Ovary (tissue), 3 donors: ENCODE data around the gene CACNA1C.

Experiments
- EP300 ChIP-seq: sonication (generic); formaldehyde crosslinking; IDR thresholded peaks from one replicate; pipeline ENCODE4 v1.6.1; 2017; ENCODE audit warnings: antibody characterized with exemption
- POLR2A ChIP-seq: fragments of 450-650 bp; IDR thresholded peaks from one replicate; pipeline ENCODE4 v1.6.1; 2017; ENCODE audit warnings: antibody characterized with exemption, mild to moderate bottlenecking, moderate library complexity
- TF ChIP-seq, protein P1 (sequence below), 3 donors: fragments of 450-650 bp in 2 of 3; fragments of 200-600 bp in 1 of 3; IDR thresholded peaks; one replicate each; pipeline versions ENCODE4 v1.5.1 to v1.8.0; 2016 to 2022; ENCODE audit warnings: antibody characterized with exemption in 3 of 3, mild to moderate bottlenecking in 1 of 3
- donor health status: DM: no; HTN: no; CAD: no.

DNA sequence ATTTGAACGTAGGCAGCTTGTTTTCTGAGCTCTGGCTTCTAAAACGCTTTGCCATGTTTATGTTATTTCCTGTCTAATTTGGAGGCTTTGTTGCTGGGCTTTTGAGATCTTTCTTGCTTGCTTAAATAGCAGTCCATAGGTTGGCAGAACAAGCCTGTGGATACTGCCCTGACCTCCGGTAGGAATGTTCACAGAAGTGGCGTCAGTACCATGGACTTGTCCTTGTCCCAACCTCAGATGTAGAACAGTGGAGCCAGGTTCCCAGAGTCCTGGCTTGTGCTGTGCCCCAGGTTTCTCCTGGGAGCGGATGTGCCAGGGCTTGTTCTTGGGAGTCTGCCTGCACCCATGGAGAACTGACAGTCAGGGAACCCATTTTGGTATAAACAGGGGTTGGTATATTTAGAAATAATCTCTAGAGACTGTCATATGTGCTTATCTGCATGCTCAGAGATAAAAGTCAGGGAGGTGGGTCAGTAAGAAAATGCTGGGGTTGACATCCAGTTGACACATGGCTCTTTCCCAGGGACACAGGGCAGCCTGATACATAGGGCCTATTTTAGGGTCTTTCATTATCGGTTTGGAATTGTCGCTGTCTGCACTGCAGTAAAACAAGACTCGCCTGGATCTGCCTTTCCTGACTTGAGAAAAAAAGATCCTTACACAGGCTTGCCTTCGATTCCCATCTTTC lies 22.9 kb downstream of the CACNA1C start:
- no peak for TF ChIP-seq POLR2A
- TF ChIP-seq, protein P1, sequence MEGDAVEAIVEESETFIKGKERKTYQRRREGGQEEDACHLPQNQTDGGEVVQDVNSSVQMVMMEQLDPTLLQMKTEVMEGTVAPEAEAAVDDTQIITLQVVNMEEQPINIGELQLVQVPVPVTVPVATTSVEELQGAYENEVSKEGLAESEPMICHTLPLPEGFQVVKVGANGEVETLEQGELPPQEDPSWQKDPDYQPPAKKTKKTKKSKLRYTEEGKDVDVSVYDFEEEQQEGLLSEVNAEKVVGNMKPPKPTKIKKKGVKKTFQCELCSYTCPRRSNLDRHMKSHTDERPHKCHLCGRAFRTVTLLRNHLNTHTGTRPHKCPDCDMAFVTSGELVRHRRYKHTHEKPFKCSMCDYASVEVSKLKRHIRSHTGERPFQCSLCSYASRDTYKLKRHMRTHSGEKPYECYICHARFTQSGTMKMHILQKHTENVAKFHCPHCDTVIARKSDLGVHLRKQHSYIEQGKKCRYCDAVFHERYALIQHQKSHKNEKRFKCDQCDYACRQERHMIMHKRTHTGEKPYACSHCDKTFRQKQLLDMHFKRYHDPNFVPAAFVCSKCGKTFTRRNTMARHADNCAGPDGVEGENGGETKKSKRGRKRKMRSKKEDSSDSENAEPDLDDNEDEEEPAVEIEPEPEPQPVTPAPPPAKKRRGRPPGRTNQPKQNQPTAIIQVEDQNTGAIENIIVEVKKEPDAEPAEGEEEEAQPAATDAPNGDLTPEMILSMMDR (IDR thresholded peaks at IDR 0.05), result no peak
- TF ChIP-seq EP300, result no peak
